K562 (cell line): ENCODE data around the gene SLC6A6. TPM values are rescaled to one million over a fixed set of nuclear protein-coding genes. Genes with fewer than 3 reads are reported as not detected.

Experiments used
- BRCA1 ChIP-seq, 2 experiments: fragments of 450-650 bp in 1 of 2; sonication (generic) in 1 of 2; formaldehyde crosslinking in 1 of 2; IDR thresholded peaks; 2 replicates each; pipeline versions ENCODE4 v1.5.0 to v1.6.1; 2017 to 2020; ENCODE audit warnings: mild to moderate bottlenecking in 1 of 2, missing genetic modification reagents in 1 of 2
- BRD9 ChIP-seq: fragments of 450-650 bp; IDR thresholded peaks from 2 replicates; pipeline ENCODE4 v1.6.1; 2018; ENCODE audit warnings: low read depth; ENCODE audit not compliant: partially characterized antibody
- DMBX1 ChIP-seq: fragments of 250-450 bp; sonication (Bioruptor Pico); IDR thresholded peaks from 2 replicates; pipeline ENCODE4 v1.8.0; 2022; ENCODE audit warnings: inconsistent platforms, mild to moderate bottlenecking, moderate library complexity, borderline replicate concordance
- ERF ChIP-seq: fragments of 450-650 bp; formaldehyde crosslinking; IDR thresholded peaks from 2 replicates; pipeline ENCODE4 v1.4.0; 2020; ENCODE audit warnings: mild to moderate bottlenecking, mixed read lengths
- FUS ChIP-seq: fragments of 200-400 bp; formaldehyde crosslinking; optimal IDR thresholded peaks from 2 replicates; pipeline ENCODE3; 2017; ENCODE audit warnings: low read depth, low read length
- HDAC2 ChIP-seq: fragments of 450-650 bp; IDR thresholded peaks from 2 replicates; pipeline ENCODE4 v1.6.1; 2016; ENCODE audit warnings: mild to moderate bottlenecking
- MEF2D ChIP-seq: conservative IDR thresholded peaks from 2 replicates; pipeline ENCODE4 v1.6.1; 2016; ENCODE audit warnings: low read depth, missing genetic modification characterization, missing compliant biosample characterization
- MYC ChIP-seq, 2 experiments: fragments of 250-450 bp in 1 of 2; sonication (Bioruptor Pico) in 1 of 2; IDR thresholded peaks; 2 replicates each; pipeline versions ENCODE4 v1.5.1 to v1.6.1; 2012 to 2021; ENCODE audit warnings: low read depth in 2 of 2, borderline replicate concordance in 1 of 2, improper control_type of control experiment in 1 of 2, low read length in 1 of 2, mild to moderate bottlenecking in 1 of 2, moderate library complexity in 1 of 2
- PHF20 ChIP-seq: fragments of 450-650 bp; IDR thresholded peaks from 2 replicates; pipeline ENCODE4 v1.6.1; 2018; ENCODE audit not compliant: partially characterized antibody
- POLR2G ChIP-seq: fragments of 200-400 bp; formaldehyde crosslinking; IDR thresholded peaks from 2 replicates; pipeline ENCODE4 v1.6.1; 2017; ENCODE audit warnings: low read depth, mild to moderate bottlenecking, antibody characterized with exemption, low read length, moderate library complexity
- TAF7 ChIP-seq: fragments of 450-650 bp; IDR thresholded peaks from 2 replicates; pipeline ENCODE4 v1.6.1; 2016; ENCODE audit warnings: missing genetic modification characterization, missing compliant biosample characterization
- ZNF184 ChIP-seq: sonication (generic); formaldehyde crosslinking; IDR thresholded peaks from 2 replicates; pipeline ENCODE4 v1.5.0; 2020; ENCODE audit warnings: missing genetic modification reagents
- ZNF589 ChIP-seq: fragments of 200-800 bp; sonication (Bioruptor generic); IDR thresholded peaks from 2 replicates; pipeline ENCODE4 v1.6.1; 2016; ENCODE audit warnings: low read depth, missing genetic modification characterization, missing compliant biosample characterization
- polyA plus RNA-seq, 8 experiments: library from polyadenylated mRNA; depleted of rRNA in 4 of 8; stranded (reverse) in 5 of 8; unstranded in 3 of 8; fragments of >200 nt; fragmentation: Nextera tagmentation in 2 of 8; fragmentation: Illumina TruSeq in 1 of 8; extraction: Ambion mirVana in 2 of 8; extraction: Trizol in 1 of 8; gene quantifications; 2 replicates each; pipeline versions ENCODE4 v1.2.1 to v1.2.3, GENCODE V29; 2011 to 2014; ENCODE audit warnings: inconsistent platforms in 1 of 8, missing spikeins in 1 of 8
- total RNA-seq, 7 experiments: library from RNA; depleted of rRNA in 6 of 7; stranded (reverse); fragments of >200 nt in 6 of 7; fragmentation: Illumina TruSeq in 2 of 7; extraction: Trizol in 2 of 7; gene quantifications; 2 replicates each; pipeline versions ENCODE4 v1.2.1 to v1.2.3, GENCODE V29; 2011 to 2021; ENCODE audit warnings: low replicate concordance in 1 of 7
- TF ChIP-seq, protein P1 (sequence below): fragments of 450-650 bp; conservative IDR thresholded peaks from 2 replicates; pipeline ENCODE4 v1.6.1; 2016; ENCODE audit warnings: missing genetic modification characterization, low read depth, mild to moderate bottlenecking, control low read depth, missing compliant biosample characterization
- TF ChIP-seq, protein P2 (sequence below): fragments of 450-650 bp; IDR thresholded peaks from 2 replicates; pipeline ENCODE4 v1.6.1; 2018; ENCODE audit warnings: mild to moderate bottlenecking, low read depth; ENCODE audit not compliant: partially characterized antibody
- TF ChIP-seq, protein P3 (sequence below): IDR thresholded peaks from 2 replicates; pipeline ENCODE4 v1.6.1; 2014; ENCODE audit warnings: antibody characterized with exemption
- TF ChIP-seq, protein P4 (sequence below): fragments of 450-650 bp; IDR thresholded peaks from 2 replicates; pipeline ENCODE4 v1.6.1; 2016; ENCODE audit warnings: missing biosample characterization, missing genetic modification characterization
- TF ChIP-seq, protein P5 (sequence below): fragments of 250-450 bp; sonication (Bioruptor Pico); IDR thresholded peaks from 2 replicates; pipeline ENCODE4 v1.6.1; 2021; ENCODE audit warnings: mild to moderate bottlenecking

SLC6A6 gene
- total and polyA plus RNA-seq, 9 of the 15 experiments (the other 6 are each of a cell fraction or from before 2014, with no cell fraction given): 12.3 to 203 (median 93.2) TPM

DNA sequence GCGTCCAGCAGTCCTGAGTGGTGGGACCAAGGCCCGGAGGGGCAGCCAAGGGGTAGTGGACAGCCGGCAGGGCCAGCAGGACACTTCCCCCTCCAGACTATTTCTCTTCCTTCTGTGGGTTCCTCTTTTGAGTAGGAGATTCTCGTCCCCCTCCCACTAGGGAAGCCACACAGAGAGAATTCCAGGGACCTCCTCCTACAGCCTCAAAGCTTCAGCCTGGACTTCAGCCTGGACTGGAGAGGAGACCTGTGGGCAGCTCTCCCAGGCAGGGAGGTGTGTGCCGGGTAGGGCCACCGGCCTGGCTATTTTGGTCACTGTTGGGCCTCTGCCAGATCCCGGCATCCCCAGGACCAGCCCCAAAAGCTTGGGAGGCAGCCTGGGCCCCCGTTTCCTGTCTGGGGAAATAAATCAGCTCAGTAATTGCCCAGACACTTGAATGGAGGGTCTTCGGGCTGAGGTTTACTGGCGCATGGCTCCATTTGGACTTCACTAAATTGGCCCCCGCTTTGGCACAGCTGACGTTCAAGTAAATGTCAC is 1.3 kb downstream of the SLC6A6 start (continued):
- TF ChIP-seq, protein P1, sequence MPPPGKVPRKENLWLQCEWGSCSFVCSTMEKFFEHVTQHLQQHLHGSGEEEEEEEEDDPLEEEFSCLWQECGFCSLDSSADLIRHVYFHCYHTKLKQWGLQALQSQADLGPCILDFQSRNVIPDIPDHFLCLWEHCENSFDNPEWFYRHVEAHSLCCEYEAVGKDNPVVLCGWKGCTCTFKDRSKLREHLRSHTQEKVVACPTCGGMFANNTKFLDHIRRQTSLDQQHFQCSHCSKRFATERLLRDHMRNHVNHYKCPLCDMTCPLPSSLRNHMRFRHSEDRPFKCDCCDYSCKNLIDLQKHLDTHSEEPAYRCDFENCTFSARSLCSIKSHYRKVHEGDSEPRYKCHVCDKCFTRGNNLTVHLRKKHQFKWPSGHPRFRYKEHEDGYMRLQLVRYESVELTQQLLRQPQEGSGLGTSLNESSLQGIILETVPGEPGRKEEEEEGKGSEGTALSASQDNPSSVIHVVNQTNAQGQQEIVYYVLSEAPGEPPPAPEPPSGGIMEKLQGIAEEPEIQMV (tag): no peak
- TF ChIP-seq TAF7 (tag): no peak
- TF ChIP-seq, protein P2, sequence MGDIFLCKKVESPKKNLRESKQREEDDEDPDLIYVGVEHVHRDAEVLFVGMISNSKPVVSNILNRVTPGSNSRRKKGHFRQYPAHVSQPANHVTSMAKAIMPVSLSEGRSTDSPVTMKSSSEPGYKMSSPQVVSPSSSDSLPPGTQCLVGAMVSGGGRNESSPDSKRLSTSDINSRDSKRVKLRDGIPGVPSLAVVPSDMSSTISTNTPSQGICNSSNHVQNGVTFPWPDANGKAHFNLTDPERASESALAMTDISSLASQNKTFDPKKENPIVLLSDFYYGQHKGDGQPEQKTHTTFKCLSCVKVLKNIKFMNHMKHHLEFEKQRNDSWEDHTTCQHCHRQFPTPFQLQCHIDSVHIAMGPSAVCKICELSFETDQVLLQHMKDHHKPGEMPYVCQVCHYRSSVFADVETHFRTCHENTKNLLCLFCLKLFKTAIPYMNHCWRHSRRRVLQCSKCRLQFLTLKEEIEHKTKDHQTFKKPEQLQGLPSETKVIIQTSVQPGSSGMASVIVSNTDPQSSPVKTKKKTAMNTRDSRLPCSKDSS: no peak
- no peak for TF ChIP-seq FUS
- peak; percentile 43; the same call in 1 of the 2 replicates for TF ChIP-seq ERF
- TF ChIP-seq ZNF589: 0 out of 2 replicates have a peak, but pooled peaks have one; percentile 52
- peak; percentile 55 for TF ChIP-seq POLR2G
- no peak for TF ChIP-seq ZNF184 (CRISPR knock-in tag)
- no peak for TF ChIP-seq BRD9
- TF ChIP-seq, protein P3, sequence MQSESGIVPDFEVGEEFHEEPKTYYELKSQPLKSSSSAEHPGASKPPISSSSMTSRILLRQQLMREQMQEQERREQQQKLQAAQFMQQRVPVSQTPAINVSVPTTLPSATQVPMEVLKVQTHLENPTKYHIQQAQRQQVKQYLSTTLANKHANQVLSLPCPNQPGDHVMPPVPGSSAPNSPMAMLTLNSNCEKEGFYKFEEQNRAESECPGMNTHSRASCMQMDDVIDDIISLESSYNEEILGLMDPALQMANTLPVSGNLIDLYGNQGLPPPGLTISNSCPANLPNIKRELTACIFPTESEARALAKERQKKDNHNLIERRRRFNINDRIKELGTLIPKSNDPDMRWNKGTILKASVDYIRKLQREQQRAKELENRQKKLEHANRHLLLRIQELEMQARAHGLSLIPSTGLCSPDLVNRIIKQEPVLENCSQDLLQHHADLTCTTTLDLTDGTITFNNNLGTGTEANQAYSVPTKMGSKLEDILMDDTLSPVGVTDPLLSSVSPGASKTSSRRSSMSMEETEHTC: no peak
- TF ChIP-seq, protein P4, sequence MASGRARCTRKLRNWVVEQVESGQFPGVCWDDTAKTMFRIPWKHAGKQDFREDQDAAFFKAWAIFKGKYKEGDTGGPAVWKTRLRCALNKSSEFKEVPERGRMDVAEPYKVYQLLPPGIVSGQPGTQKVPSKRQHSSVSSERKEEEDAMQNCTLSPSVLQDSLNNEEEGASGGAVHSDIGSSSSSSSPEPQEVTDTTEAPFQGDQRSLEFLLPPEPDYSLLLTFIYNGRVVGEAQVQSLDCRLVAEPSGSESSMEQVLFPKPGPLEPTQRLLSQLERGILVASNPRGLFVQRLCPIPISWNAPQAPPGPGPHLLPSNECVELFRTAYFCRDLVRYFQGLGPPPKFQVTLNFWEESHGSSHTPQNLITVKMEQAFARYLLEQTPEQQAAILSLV (tag): no peak
- no peak for TF ChIP-seq HDAC2
- TF ChIP-seq BRCA1 (IDR thresholded peaks at IDR 0.05): no peak
- no peak for TF ChIP-seq BRCA1 (CRISPR knock-in tag; IDR thresholded peaks at IDR 0.05)
- TF ChIP-seq MEF2D (tag): 0 out of 2 replicates have a peak, but pooled peaks have one; percentile 23
- TF ChIP-seq PHF20: no peak
- TF ChIP-seq DMBX1 (CRISPR knock-in tag): no peak
- no peak for TF ChIP-seq MYC (IDR thresholded peaks at IDR 0.05; ENCODE audit: low read depth, low read length)
- TF ChIP-seq MYC (CRISPR knock-in tag; IDR thresholded peaks at IDR 0.05; ENCODE audit: borderline replicate concordance, low read depth): no peak
- TF ChIP-seq, protein P5, sequence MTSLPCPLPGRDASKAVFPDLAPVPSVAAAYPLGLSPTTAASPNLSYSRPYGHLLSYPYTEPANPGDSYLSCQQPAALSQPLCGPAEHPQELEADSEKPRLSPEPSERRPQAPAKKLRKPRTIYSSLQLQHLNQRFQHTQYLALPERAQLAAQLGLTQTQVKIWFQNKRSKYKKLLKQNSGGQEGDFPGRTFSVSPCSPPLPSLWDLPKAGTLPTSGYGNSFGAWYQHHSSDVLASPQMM (CRISPR knock-in tag): no peak
